HuH-7.5 (cell line): ENCODE data around the gene SNCG.

ENCODE experiments used
- DNase-seq: peaks from one replicate; pipeline ENCODE4 v3.0.0; 2011; ENCODE audit warnings: low spot score

SNCG gene

DNA sequence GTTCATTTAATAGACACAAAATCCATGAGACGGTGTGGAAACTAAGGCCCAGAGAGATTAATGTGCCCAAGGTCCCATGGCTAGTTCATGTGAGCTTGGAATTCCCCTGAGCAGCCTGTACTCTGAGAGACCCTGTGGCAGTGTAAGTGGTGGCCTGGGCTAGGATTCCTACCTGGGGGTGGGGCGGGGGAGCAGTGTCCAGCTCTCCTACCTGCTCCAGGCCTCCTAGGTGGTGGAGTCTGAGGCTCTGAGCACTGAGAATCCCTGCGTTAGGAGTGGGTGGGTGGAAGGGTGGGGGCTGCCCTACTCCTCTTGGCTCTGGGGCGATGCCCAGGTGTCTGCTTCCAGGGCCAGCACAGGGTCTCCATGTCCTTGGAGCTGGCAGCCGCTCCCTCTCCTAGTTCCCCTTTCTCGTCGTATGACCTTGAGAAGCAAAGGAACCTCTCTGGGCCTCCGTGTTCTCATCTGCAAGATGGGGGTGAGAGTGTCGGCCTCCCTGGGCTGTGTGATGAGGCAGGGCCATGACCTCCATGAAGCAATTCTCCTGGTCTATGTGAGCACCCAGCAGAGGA lies 2.5 kb downstream of the SNCG start:
- no peak for DNase-seq

DNA sequence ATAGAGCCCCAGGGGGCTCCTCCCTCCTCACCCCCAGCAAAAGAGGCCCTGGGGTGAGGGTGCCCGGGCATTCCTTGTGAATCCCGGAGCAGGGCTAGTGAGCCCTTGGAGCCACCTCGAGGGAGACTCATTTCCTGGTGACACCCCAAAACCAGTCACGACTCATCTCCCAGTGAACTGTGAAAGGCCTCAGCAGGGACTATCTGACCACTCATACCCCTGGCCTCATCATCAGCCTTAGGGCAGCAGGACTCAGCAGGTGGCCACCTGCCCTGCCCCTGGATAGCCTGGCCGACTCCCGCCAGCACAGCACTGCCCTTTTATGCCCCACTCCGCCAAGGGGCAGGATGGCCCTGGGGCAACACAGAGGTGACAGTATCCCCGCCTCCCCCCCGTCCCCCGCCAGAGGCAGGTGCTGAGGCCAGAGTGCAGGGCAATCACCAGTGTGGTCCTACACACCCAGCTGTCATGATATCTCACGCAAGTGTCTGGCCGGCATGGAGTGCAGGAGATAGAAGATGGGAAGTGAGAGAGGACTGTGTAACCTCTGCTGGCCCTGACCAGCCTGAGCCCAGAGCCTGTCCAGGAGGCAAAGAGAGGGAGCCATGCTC lies 3.2 kb downstream of the SNCG start:
- DNase-seq: no peak

DNA sequence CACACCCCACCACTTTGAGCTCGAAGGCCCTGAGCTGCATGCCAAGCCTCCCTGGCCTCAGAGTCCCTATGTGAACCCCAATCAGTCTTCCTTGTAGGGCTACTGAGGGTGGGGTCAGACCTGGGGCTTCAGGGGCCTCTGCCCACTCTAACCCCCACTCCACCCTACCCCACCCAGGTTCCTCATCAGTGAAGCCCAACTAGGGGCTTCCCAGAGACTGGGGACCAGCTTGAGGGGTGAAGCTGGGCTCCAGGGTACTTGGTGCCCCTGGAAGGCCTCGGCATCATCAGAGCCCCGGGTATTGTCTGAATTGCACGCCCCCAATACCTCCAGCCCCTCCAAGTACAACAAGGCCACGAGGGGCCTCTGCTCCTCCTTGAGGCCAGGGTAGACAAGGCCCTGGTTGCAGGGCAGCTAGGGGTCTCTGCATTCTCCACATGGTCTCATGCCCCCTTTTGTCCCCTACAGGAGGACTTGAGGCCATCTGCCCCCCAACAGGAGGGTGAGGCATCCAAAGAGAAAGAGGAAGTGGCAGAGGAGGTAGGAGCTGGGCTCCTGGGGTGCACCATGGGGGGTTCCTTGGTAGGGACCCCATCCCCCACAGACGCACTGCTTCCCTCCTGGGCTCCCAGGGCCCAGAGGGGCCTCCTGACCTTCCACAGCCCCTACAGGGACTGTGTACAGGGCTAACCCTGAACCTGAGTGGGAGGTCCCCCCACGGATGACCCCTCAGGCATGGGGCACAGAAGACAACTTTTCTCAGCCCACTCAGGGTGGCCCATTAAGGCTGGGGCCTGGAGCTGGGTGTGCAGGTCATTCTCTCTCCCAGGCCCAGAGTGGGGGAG lies 4.0 kb downstream of the SNCG start:
- no peak for DNase-seq

DNA sequence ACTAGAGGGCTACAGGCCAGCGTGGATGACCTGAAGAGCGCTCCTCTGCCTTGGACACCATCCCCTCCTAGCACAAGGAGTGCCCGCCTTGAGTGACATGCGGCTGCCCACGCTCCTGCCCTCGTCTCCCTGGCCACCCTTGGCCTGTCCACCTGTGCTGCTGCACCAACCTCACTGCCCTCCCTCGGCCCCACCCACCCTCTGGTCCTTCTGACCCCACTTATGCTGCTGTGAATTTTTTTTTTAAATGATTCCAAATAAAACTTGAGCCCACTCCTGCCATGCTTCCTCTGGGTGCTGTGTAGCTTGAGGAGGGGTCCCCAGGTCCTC lies 4.5 kb downstream of the SNCG start:
- DNase-seq: no peak

DNA sequence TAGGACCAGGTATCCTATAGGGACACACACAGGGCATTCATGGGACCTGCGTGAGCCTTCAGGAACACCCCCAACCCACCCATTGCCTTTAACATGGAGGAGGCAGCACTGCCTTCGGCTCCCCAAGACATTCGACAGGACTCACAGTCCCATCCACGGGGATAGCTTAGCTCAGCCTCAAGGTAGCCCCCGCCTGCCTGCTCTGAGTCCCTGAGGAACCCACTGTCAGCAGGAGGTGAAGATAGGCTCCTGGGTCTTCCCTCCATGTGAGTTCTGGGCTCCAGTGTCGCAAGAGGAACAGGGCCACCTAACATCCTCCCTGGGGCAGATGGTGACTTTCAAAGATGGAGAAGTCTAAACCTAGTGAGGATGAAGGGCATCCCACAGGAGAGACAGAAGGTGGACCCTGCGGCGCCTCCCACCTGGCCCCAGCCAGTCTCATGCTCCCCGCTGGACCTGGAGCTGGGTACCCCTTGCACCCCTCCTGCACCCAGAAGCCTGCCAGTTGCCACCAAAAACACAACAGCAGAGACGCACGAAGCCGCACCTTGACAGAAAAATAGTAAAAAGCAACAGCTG lies 5.0 kb downstream of the SNCG start:
- no peak for DNase-seq

DNA sequence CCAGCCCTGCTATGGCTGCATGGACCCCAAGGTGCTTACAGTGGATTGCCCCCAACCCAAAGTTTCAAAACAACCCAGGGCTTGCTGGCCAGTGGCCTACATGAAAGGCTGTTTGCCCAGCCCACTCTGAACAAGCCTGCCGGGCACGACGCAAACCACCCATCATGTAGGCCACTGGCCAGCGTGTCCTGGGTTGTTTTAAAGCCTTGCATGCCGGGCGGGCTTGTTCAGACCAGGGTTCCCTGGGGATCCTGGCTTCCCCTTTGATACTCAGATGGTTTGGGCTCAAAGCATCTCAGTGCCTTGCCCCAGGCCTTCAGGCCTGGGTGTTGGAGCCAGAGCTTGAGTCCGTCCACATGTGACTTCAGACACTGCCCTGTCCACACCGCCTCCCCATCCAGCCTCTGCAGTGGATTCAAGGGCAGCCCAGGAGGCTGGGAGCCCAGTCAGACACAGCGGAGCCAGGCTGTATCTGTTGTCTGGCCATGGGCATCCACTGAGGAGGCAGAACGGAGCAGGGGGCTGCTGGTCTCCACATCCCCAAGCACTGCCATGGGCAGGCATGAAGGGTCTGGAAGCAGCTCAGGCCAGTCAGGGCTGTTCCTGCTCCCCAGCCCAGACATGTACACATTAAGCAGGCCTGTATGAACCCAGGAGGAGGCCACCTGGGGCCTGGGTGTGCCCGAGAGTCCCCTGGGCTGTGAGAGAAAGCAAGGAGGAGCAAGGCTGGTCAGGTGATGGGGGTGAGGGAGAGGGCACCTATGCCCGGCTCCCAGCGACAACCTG lies 5.9 kb downstream of the SNCG start:
- DNase-seq: no peak

DNA sequence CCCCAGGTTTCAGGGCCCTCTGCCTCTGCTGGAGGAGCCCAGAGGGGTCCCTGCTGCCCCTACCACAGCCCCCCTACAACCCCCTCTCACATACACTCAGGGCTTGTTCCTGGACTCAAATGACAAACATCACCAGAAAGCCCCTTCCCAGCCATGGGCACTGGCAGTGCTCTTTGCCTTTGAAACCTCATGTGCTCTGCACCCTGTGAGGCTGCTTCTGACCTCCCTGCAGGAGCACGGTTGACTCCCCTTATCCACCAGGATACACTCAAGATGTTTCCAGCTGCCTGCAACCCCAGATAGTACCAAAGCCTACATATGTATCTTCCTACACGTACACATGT lies 6.4 kb downstream of the SNCG start:
- no peak for DNase-seq

DNA sequence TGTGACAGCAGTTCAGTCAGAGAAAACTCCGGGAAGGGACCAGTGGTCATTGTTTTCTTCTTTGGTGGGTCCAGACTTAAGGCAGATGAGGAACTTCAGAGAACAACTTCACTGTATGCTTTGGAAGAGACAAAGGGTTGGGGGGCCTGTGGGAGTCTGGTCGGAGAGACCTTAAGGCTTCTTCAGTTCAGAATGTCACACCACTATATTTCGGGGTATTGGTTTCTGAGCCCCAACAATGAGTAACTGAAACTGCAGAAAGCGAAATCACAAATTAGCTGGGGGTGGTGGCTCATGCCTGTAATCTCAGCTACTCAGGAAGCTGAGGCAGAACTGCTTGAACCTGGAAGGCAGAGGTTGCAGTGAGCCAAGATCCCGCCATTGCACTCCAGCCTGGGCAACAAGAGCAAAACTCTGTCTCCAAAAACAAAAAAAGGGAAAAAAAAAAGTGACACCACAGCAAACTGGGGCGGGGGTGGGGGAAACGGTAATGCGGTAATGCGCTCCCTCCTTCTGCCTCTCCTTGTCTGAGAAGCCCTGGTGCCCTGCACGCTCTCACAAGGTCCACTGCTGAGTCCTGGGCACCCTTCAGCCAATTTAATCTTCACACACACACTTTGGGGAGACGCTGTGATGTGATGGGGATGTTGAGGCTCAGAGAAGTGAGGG lies 7.7 kb downstream of the SNCG start:
- DNase-seq: no peak

DNA sequence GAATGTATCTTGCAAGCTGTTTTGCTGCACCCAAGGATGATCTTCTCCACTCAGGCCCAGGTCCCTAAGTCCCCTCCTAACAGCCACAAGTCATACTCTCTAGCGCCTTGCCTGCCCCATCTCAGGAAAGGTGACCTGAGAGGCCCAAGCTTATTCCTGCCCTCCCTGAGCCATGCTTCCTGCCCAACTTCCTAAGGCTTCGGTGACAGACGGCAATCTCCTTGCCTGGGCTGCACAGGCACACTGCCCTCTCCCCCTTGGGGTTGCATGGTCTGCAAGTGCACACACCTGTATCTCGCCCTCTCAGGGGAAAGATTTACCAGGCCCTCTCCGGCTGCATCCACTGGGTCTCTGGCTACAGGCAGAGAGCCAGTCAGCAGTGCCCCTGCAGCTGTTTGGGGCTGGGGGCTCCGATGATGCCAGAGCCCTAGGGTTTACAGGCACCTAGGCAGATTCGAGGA lies 9.1 kb downstream of the SNCG start:
- DNase-seq: no peak

DNA sequence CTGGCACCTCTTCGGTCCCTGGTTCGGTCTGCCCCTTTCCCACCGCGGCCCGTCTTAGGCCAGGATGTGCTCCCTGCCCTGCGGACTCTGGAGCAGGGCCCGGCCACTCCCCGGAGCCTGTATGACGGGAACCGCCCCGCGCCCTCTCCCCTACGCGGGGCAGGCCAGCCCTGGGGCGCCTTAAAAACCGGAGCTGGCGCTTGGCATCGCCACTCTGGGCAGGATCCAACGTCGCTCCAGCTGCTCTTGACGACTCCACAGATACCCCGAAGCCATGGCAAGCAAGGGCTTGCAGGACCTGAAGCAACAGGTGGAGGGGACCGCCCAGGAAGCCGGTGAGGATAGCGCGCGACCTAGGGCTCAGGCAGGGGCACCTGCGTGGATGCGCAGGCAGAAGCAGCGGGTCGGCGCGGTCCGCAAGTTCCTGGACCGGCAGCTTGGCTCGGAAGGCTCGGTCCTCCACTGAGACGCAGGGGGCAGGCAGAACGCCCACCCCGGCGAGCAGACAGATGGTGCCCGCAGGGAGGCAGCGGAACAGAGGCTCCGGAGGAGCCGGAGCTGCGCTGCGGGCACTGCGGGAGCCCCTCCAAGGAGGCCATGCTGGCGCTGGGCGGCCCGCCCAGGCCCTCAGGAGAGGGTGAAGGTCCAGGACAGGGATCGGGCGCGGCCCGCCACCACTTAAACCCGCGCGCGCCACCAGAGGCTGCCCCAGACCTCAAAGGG lies 10.0 kb downstream of the SNCG start, which contains the start of gene ADIRF:
TSS of gene ADIRF (plus strand) at position 212 of the 723 bp plus-strand sequence. CDS start at position 275, 63 bp downstream.
- DNase-seq: no peak

DNA sequence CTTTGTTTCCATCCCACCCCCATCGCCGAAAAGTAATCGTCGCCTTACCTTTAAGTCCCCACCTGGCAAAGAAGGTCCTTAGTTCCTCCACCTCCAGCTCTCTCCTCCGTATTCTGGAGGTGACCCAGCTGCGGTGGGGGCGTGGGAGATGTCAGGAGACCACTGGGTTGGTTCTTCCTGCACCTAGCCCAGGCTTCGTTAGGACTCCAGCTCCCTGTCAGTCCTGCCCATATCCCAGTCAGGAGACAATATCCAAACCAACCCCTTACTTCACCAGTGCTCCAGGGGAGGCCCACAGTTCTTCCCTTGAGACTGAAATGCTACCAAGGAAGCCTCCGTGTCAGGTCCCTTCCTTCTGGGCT lies 10.6 kb downstream of the SNCG start:
- DNase-seq: no peak

DNA sequence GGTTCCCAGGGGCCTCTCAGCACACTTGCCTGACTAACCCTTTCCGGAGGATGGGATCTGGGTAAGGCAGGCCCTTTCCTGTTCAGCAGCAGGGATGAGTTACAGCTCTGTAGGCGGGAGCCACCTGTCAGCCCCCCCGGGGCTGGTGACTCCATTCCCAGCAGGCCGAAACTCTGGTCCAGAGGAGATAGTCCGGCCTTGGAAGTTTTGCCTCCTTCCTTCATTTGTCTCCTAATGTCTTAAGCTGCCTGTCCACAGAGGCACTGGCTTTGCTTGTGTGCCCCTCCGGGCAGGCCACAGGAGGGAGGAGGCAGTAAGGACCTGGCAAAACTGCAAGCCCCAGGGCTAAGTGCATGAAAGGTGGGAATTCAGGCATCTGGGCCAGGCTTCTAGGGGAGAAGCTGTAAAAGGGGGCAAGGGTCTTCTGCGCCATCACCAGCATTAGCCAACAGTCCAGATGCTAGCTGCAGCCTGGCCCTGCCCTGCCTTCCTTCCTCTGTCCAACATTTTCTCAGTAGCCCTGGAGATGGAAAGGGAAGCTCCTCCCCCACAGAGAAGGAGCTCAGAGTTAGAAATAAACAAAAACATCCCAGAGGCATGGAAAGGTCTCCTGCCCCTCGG lies 11.1 kb downstream of the SNCG start:
- DNase-seq: no peak

DNA sequence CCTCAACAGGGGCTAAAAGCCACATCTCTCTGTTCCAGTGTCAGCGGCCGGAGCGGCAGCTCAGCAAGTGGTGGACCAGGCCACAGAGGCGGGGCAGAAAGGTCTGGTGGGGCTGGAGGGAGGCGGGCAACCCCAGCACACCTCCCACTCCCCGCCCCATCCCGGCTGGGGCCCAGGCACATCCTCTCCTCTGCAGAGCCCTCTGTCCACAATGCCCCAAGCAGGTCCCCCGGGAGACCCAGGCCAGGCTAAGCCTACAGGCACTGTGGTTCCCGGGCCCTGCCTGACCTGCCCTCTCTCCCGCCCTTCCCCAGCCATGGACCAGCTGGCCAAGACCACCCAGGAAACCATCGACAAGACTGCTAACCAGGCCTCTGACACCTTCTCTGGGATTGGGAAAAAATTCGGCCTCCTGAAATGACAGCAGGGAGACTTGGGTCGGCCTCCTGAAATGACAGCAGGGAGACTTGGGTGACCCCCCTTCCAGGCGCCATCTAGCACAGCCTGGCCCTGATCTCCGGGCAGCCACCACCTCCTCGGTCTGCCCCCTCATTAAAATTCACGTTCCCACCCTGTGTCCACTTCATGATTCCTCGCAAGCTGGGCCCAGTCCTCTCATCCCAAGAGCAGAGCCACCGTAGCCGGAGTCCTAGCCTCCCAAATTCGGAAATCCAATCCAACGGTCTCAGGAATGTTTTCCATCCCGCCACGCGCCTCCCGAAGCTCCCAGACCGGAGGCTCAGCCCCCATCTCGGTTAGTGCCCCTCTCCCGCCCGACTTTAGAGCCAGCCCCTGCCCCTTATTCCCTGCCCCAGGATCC lies 12.0 kb downstream of the SNCG start:
- DNase-seq: no peak

DNA sequence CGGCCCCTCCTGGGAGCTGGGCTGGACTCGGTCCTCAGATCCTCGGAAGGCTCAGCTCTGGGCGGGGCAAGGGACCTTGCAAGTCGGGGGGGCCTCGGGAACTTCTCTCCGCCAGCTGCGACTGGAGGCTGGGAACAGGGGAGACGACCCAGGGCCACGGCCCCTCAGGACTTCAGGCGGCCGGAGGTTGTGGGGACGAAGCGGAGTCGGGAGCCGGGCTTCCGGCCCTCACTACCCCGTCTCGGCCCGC lies 12.5 kb downstream of the SNCG start:
- DNase-seq: no peak

DNA sequence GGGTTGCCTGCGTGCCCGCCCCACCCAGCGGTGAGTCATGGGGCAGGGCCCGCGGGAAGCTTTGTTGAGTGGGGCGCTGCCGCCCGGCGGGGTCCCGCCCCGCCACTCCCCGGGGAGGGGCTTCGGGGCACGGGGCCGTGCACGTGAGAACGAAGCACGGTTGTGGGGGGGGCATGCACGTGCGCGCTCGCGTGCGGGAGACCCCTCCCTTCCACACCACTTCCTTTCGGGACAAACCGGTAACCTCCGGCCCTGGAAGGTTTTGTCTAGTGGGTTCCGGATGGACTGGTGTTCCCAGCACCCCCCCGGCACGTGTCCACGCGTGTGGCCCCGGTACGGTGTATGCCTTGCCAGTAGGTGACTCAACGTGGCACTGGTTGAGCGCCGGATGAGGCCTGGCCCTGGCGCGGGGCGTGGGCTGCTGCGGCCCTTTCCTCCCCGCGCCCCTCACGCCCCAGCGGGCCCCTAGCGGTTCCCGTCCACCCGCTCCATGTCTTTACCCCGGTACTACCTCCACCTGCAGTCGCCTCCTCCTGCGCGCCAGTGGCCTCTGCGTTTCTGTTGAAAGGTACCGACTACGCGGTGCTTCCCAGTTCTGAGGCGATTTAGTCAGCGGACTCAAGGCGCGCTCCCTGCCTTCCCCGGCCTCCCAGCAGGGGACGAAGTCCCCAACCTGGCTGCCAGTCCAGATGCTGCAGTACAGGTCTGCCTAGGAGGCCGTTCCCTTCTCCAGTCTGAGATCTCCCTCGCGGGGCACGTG lies 13.0 kb downstream of the SNCG start:
- DNase-seq: no peak

DNA sequence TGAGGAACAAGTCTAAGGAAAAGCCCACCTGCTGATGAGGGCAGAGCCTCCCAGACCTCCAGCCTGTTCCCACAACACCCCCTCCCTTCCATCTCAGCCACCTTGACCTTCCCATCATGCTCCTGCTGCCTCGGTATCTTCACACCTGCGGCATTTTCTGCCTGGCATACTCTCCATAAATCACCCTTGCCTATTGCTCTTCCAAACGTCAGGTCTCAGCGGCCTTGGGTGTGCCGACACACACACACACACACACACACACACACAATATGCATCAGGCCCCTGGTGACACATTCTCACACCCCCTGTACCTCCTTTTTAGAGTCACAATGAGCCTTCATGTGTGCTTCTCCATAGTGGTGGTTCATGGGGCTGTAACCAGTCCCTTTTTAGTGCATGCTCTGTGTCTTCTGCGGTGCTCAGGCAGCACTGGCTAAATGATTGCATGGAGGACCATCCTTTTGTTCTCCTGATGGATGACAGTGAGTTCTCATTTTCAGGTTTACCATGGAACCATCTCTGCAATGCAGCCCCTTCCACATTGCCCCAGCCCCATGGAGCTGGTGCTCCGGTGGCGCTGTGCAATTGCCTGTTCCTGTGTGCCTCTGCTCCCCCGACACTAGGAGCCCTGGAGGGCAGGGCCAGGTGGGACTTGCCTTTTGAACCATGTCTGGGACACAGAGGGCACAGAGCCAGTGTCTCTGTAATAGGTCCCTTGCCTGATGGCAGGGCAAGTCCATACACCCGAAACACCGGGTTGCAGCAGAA lies 14.4 kb downstream of the SNCG start:
- no peak for DNase-seq

DNA sequence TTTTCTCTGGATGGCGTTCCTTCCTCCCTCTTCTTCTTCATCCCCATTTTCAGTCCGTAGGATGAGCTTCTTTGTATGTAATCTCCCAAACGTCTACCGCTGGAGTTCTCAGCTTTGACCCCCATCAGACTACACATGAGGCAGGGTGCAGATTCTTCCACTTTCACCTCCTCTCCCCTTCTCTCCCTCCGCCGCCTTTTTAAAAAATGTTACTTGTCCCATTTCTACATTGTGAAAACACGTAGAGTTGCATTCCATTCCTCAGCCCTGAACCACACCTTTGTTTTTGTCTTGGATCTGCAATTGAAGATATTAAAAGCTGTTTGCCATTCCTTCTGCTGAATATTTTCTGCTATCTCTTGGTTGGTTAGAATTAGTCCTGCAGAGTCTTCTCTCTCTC lies 16.1 kb downstream of the SNCG start:
- no peak for DNase-seq

DNA sequence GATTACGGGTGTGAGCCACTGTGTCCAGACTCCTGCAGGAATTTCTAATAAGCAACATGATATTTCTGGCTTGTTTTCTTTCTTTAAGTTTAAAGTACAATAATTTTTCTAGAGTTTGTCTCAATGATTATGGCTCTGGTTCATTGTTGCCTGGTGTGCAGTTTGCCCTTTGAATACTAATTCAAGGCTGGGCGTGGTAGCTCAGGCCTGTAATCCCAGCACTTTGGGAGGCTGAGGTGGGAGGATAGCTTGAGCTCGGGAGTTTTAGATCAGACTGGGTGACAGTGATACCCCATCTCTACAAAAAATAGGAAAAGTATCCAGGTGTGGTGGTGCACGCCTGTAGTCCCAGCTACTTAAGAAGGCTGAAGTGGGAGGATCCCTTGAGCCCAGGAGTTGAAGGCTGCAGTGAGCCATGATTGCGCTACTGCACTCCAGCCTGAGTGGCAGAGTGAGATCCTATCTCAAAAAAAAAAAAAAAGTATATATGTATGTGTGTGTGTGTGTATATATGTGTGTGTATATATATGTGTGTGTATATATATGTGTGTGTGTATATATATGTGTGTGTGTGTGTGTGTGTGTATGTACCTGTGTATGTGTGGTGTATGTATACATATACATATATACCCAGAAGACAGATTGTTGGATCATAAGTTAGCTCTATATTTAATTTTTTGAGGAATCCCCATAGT lies 18.1 kb downstream of the SNCG start:
- no peak for DNase-seq
